Measurements from ENCODE around the gene COMP.

DNA sequence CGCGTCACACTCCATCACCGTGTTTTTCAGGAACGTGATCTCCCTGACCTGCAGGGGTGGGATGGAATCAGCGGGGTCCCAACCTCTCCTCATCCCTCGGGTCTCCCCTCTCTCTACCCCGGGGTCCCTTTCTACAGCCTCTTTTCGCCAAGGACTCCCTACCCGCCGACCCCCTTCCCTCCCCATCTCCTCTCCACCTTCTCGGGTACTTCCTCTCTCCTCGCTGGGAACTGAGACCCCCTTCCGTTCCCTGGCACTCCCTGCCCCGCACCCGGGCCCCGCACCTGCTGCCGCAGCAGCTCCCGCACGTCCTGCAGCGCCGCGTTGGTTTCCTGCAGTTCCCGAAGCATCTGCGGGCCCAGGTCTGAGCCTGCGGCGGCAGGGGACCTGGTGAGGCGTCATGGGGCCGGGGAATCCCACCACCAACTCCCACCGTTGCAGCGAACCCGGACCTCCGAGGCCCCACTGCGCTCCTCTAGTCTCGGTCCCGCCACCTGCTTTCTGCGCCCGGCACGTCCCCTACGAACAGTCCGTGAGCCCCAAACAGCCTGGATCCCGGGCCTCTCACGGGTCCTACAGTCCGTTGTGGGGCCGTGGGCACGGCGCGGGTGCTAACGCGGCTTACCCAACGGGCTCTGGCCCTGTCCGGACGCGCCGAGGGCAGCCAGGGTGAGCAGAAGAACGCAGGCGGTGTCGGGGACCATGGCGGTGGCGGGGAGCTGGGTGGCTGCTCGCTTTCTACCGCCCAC, at the start of gene COMP:
- TF ChIP-seq, protein P1, sequence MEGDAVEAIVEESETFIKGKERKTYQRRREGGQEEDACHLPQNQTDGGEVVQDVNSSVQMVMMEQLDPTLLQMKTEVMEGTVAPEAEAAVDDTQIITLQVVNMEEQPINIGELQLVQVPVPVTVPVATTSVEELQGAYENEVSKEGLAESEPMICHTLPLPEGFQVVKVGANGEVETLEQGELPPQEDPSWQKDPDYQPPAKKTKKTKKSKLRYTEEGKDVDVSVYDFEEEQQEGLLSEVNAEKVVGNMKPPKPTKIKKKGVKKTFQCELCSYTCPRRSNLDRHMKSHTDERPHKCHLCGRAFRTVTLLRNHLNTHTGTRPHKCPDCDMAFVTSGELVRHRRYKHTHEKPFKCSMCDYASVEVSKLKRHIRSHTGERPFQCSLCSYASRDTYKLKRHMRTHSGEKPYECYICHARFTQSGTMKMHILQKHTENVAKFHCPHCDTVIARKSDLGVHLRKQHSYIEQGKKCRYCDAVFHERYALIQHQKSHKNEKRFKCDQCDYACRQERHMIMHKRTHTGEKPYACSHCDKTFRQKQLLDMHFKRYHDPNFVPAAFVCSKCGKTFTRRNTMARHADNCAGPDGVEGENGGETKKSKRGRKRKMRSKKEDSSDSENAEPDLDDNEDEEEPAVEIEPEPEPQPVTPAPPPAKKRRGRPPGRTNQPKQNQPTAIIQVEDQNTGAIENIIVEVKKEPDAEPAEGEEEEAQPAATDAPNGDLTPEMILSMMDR (IDR thresholded peaks at IDR 0.05; ENCODE audit: low read depth, low read length): no peak
- TF ChIP-seq EZH2phosphoT487 (IDR thresholded peaks at IDR 0.05; ENCODE audit: low read depth): no peak
